ENCODE measurements around the gene TRIO. TPM values are rescaled to one million over a fixed set of nuclear protein-coding genes. Genes with fewer than 3 reads are reported as not detected.
A peak's percentile ranks its signal among the peaks of the same experiment; 100 is the strongest.
"Not testable (repeated sequence)": the region's sequence is repeated elsewhere in the genome, so short reads cannot be mapped to it uniquely, and the experiment has no call there.

Gene TRIO
- 10 to 100 TPM; 67.0 to 85.2 (median 80.6) TPM for polyA plus RNA-seq (ENCODE audit: insufficient read depth in 1 of 5, insufficient read length in 5 of 5, low replicate concordance in 1 of 5)
- long read RNA-seq, donor 1, partial matches to known transcripts = 44 of 49 reads
- long read RNA-seq, donor 1, other reads (novel, unspliced or antisense) = 0 of 49 reads
- long read RNA-seq, donor 2, partial matches to known transcripts = 0 of 1 reads
- long read RNA-seq, donor 2, other reads (novel, unspliced or antisense) = 0 of 1 reads
- long read RNA-seq, donor 3, partial matches to known transcripts = 5 of 9 reads
- long read RNA-seq, donor 3, other reads (novel, unspliced or antisense) = 0 of 9 reads
- long read RNA-seq, donor 4, partial matches to known transcripts = 0 of 1 reads
- long read RNA-seq, donor 4, other reads (novel, unspliced or antisense) = 0 of 1 reads
- long read RNA-seq, donor 5, partial matches to known transcripts = 0 of 5 reads
- long read RNA-seq, donor 5, other reads (novel, unspliced or antisense) = 0 of 5 reads
- long read RNA-seq, donor 6, partial matches to known transcripts = 0 of 5 reads
- long read RNA-seq, donor 6, other reads (novel, unspliced or antisense) = 0 of 5 reads
- long read RNA-seq, donor 7, partial matches to known transcripts = 0 of 1 reads
- long read RNA-seq, donor 7, other reads (novel, unspliced or antisense) = 0 of 1 reads
- long read RNA-seq, donor 8 = 0 reads

DNA sequence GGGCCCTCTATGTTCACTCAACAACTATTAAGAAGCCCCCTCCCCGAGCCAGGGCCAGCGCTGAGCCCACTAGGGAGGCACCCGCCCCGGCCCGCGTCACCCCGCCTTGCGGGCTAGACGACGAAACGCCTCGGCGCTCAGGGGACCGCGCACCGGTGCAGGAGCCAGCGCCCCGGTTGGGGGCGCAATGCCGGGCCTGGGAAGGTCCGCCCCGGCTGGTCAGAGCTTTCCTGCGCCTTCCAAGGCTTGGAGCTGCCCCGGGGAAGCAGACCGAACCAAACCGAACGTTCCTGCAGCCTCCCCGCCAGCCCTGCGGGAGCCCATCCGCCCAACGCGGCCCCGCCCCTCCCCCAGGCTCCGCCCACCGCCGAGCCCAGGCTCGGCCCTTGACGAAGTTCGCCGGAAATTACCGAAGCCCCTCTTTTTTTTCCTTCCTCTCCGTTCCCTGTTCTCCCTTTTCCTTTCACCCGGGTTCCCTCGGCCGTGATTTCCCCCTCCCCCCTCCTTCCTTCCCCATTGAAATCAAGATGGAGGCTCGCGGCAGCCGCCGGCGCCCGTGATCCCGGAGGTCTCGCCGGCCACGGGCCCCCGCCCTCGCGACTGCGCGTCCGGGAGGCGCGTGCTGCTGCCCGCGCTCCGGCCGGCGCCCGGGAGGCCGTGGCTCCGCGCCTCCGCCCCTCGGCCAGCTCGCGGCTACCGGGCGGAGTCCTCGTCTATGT, at the start of gene TRIO:
TRIO (plus strand) TSS at position 516 of the 719 bp plus-strand sequence. CDS start 384 bp downstream, outside the sequence.
- peak; percentile 92 to 94 for DNase-seq

DNA sequence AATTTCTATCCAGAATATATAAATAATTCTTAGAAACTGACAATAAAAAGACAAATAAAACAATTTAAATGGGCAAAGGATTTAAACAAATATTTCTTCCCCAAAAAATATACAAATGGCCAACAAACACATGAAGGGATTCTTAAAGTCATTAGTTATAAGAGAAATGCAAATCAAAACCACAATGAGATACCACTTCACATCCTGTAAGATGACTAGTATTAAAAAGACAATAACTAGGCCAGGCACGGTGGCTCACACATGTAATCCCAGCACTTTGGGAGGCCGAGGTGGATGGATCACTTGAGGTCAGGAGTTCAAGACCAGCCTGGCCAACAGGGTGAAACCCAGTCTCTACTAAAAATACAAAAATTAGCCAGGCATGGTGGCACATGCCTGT, 45.8 kb upstream of the TRIO start:
- DNase-seq = not testable (repeated sequence)

DNA sequence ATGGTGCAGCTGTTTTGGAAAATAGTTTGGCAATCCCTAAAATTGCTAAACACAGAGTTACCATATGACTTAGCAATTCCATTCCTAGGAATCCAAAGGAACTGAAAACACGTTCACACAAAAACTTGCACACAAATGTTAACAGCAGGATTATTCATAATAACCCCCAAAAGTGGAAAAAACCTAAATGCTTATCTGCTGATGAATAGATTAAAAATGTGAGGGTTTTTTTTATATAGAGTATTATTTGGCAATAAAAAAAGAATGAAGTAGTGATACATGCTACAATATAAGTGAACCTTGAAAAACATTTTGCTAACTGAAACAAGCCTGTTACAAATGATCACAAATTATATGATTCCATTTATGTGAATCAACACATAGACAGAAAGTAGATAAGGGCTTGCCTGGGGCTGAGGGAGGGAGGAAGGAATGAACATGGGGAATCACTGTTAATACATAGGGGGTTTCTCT, 45.1 kb upstream of the TRIO start:
- no peak for DNase-seq

DNA sequence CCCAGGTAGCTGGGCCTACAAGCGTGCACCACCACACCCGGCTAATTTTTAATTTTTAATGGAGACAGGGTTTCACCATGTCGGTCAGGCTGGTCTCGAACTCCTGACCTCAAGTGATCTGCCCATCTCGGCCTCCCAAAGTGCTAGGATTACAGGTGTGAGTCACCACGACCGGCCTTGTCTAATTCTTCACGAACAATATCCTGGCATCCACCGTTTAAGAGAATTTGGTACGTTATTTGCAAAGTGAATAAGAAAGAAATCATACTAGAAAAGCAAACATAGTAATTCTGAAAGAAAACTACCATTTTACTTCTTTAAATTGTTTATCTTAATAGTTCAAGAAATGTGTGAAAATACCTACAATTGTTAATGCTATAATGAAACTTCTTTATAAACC, 42.9 kb upstream of the TRIO start:
- DNase-seq = no peak

DNA sequence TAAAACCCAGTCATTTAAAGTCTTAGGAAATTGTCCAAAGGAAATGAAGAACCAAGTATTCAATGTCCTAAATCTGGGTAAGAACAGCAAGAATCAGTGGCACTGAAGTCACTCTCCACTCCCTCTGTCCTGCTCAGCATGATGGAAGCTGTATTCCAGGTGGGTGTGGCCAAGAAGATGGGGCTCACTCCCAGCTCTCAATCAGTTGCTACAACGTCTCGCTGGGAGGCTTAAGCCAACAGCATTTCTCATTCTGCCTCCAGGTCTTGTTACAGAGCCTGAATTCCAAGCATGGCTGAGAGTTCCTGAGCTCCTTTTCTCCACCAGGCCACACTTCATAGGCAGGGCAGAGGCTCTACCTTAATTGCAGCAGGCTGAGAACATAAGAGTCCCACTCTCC, 41.2 kb upstream of the TRIO start:
- DNase-seq = no peak

DNA sequence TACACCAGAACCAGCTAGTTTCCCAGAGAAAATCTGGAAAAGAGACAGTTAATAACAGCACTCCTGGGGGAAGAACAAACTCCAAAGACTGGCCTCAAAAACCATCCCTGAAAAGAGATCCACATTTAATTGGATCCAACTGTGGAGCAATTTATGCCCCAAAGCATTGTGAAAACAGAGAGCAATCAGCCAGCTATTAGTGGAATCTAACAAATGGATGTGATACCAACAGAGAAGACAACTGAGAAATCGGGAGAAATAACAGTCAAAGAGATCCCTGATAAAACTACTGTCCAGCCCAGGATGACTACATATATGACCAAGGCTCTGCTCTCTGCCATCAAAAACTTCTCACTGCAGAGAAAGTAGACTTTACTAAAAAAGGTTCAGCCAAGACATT, 40.5 kb upstream of the TRIO start:
- no peak for DNase-seq

DNA sequence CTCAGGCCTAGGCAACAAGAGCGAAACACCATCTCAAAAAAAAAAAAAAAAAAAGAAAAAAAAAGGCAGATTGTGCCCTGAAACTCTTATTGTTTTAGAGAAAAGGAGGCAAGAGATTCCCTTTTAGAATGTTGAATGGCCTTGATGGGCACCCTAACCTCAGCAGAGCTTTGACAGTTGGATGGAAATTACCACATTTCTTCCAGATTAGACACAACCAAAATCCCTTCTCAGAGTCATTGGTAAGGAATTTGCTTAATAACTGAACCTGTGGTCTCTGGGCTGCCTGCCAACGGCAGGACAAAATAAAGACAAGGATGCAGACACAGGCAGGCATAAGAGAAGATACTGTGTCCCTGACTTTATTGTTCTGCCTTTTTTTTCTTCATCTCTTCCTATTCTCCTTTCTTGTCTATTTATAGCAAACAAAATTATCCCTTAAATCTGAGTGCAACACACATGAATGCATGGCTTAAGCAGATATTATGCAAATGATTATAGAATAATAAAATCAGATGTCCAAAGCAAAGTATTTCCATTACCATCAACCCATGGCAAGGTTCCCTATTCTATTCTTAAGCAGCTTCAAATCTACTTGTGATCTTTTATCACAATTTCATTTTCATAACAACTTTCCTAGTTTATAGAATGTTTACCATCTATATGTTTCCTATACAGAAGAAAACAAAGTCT, 37.3 kb upstream of the TRIO start:
- no peak for DNase-seq

DNA sequence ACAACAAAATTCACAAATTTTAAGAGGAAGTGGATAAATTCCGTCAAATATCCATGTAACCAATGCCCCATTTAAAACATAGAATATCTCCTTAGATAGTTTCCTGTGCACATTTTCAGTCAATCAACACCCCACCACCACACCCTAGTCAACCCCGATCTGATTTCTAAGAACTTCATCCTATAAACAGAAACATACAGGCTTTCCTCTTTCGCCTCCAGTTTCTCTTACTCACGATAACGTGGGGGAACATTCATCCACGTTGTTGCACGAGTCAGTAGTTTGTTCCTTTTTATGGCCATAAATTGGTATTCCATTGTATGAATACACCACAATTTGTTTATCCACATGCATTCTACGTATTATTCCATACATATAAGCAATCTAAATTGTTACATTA, 35.6 kb upstream of the TRIO start:
- no peak for DNase-seq

DNA sequence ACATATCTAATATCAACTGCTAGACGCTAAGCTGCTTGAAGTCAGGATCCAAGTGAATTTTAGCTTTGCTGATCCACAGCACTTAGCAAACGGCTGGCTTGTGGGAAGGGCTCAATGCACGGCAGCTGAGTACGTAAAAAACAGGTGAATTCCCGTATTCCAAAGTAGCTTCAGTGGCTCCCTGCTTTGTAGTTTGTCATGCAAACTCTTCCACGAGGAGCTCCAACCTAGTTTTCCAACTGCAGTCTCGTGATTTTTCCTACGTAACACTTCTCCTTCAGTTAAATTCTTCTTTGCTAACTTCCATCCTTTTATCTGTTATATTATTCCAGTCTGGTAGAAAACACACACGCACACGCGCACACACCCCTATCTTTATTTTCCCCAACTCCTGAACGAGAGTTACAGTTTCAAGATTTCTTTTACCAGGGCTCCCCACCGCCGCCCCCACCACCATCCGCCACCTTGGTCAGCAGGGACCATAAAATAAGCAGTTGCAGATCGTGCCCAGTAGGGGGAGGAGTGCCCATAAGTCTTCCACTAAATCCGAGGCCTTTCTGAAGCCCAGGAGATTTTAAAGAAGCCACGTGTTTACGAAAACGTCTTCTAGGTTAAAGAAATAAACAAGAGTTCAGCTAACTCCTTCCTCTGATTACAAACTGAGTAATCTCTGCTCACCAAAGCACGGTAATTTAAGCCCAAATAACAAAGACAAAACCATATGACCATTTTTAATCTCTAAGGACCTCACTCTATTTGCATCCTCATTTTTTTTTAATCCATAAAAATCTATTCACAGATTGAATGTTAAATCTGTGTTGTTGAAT, 34.8 kb upstream of the TRIO start:
- DNase-seq = peak; percentile 38 to 48

DNA sequence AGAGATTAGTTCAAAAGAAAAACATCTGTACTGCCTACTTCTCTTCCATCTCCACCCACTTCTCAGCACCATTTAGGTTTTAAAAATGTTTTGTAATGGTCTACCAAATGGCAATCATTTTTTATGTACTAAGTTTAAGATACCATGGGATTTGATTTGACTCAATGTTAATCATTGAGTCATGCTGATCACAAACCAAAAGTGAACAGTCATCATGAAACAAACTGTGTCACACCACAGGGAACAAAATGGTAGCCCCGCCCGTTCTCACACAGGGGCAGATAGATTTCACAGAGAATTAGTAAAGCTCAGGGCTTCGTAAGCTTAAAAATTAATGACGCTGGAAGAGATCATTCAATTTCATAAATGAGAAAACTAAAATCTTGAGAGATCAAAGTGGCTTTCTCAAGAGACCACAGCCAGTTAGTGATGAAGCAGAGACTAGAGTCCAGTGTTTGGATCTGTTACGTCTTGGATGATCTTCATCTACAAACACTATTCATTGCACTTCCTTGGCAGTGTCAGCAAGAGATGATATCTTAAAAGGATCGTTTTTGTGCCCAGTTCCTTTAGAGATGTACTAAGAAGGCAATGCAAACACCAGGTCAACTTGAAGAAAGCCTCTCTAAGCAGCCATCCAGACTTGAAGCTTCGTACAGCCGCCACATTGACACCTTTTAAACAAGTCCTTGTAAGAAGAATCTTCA, 33.9 kb upstream of the TRIO start:
- no peak for DNase-seq

DNA sequence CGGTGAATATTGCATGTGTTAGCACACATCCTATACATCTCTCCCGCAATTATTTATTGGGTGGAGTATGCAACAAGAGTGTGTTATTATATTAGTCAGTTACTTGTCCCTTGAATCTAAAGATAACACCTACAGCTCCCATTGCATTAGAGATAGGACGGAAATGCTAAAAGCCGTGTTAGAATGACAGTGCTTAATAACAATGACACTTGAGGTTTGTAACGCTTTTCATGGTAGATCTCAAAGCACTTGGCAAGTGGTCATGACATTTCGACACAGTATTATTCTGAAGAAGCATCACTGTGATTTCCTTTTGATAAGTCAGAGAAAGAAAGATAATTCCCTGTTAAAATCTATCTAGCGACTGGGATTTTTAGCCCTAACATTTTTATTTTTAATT, 33.4 kb upstream of the TRIO start:
- no peak for DNase-seq

DNA sequence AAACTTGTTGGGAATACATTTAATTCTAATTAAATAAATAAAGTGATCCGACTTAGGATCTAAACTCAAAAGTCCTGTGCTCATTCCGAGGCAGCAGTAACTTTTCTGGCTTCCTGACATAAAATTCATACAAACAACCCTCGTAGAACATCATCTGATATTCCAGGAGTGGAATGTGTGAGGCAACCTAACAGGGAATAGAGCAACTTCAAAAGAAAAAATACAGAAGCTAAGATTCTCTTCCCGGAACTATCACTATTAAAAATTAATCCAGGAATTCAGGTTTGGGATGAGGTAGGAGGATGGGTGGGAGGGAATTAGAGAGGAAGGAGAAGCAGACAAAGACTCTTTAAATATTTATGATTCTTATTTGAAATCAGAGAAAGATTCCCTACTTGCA, 32.9 kb upstream of the TRIO start:
- no peak for DNase-seq

DNA sequence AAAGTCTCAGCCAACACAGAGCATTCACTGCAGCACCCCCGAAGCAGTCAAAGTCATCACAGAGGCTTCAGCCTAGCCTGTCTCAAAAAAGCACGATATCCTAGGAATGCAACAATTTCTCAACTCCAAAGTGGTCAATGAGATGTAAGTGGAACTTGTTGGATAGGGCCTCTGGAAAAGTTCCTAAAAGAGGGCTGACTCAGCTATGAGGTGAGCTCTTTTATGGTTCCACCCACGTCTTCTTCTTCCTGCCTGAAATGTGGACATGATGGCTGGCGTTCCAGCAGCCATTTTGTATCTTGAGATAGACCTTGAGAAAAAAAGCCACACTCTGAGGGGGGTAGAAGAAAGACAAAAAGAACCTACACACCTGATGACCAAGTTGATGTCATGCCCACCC, 32.5 kb upstream of the TRIO start:
- DNase-seq = no peak

DNA sequence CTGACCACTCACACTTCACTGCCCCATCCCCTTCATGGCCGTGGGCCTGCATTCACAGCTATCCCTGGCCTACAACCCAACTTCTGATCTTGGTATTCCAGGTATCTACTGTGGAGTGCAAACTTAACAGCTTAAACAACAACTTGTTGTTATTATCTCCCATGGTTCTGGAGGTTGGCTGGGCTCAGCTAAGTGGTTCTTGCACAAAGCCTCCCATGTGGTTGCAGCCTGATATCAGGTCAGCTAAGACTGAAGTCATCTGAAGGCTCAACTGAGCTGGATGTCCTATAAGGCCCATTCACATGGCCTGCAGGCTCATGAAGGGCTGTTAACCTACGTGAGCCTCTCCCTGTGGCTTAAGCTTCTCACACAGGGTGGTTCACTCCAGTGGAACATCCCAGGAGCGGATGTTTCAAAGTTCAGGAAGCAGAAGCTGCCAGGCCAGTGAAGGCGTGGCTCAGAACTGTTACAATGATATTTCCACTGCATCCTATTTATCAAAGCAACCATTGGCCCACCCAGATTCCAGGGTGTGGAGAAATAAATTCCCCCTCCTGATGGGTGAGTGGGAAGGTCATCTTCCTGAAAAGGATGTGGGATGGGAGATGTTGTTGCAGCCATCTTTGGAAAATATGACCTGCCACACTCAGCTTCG, 30.0 kb upstream of the TRIO start:
- DNase-seq = no peak

DNA sequence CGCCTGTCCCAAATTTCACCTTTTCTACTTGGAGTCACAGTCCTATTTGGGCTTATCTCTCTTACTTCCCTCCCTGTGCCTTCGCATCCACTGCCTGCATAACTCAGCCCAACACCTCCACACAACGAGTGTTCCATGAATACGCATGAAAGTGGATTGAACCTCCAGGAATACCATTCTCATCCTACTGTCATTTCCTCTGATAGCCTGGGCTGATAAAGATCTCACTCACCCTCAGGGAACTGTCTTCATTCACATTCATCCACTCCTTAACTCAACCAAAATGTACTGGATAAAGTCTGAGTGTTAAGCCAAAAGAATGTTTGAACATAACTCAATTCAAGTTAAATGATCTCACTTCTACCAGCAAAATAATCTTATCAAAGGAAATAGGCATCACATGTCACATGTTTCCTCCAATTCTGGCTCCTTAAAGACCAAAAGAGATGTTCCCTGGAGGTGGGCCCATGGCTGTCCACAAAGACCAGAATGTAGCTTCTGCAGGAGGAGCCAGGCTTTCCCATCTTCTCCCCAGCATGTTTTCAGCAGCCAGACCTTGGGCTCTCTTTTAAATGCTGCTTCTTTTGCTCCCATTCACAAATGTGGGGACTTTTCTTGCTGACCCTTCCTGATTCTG, 28.4 kb upstream of the TRIO start:
- DNase-seq = no peak

DNA sequence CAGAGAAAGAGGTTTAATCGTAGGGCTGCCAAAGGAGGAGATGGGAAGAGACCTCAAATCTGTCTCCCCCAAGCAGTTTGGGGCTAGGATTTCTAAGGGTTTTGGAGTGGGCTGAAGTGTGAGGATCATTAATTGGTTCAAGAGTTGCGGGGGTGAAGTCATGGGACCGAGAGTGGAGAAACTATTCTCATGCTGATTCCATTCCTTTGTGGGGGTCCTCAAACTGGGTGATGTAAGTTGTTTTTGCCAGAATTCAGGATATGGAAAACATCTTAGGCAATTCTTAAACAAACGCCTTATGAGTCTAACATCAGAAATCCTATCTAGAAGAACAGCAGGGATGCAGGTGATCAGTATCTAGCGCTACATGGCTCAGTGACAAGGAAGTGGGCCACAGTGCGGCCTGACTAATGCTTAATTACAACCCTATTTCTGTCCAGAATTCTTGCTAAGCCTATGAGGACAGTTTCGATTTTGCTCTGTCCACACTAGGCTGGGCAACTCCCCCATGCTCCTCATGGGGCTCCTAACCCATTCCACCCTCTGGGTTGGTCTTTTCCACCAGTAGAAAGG, 27.7 kb upstream of the TRIO start:
- no peak for DNase-seq

DNA sequence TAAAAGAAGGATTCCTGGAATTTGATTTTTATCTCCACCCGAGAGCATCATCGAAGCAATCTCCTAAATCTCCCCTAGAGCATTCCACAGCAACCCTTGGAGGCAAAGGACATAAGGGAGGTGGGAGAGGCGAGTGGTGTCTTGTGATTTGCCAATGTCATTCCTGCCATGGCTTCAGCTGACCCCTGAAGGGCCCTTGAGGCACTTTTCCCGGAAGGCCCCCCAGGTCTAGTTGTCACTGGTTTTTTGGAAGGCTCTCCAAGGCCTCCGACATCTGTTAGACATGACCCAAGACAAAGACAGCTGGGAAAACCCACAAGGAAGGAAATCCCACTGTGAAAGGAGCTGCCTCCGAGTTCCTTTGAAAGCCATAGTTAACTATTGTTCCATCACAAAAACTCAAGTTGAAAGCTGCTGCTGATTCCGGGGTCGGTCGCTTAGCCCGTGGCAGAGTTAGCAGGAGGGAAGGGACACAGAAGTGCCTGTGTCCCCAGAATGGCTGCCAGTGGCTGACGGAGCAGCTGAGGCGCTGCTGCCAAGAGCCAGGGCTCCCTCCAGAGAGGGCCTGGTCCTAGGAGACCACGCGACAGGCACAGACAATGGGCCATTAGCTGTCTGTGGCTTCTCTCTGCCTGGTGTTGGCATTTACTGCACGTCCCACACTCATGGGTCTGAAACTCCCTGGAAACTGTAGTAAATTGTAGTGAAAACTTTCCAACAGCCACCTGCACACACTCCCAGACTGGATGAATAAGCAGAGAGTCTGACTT, 24.4 kb upstream of the TRIO start:
- DNase-seq = no peak

DNA sequence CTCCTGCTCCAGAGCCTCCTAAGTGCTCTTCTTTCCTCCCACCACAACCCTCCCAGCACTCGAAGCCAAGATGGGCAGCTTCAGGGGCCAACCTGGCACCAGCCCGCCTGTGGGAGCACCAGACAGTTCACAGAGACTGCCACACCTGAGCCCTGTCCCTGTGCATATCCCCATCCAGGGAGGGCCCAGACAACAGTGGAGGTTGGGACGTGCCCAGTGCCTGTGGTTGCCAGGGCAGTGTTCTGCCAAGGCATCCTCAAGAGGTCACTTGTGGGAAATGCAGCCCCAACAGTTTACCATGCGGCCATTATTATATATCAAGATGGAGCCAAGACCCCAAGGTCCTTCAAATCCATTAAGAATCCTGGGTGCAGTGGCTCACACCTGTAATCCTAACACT, 23.0 kb upstream of the TRIO start:
- DNase-seq = no peak

Data from right lung (tissue), 10 donors.